ENCODE data around the gene POLK.
"Not testable (repeated sequence)": the region's sequence is repeated elsewhere in the genome, so short reads cannot be mapped to it uniquely, and the experiment has no call there.

POLK gene

DNA sequence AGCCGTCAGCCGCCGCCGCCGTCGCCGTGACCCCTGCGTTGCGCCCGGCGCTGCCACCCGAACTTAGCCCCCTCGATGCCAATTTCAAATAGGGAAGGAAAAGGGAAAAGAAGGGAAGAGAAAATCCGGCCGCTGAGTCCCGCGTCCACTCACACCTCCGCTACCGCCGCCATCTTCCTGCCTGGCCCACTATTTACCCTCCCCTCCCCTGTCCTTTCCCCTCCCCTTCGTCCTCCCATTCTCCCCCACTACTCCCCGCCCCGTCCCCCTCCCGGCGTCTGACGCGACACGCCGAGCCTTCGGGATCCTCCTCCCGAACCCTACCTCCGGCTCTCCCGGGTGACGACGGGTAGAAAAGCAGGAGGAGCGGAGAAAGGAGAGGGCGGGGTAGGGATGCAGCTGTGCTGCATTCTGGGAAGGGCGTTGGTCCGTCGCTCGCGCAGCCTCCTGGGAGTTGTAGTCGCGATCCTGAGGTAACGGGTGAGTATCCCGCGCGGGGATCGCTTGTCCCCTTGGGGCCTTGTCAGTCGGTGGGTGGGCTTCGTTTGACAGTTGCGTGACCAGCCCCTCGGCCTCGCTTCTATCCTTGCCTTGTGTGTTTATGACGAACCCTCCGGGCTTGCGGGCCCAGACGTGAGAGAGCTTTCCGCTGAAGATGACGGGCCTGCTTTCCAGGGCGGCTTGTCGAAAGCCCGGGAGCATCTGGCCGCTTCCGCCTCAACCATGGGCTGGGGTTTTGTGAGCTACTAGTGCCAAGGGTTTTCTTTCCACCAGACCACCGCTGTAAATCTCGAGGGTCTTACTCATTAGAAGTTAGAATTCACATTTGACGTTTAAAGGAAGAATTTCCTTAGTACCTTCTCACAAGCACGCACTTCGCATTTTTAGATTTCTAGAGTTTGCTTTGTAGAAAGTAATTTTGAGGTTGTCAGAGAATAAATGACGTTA lies at the start of gene POLK, which contains the start of gene CERT1:
Gene POLK, plus strand, starts transcription at position 457 of the 948 bp plus-strand sequence.
Gene CERT1, minus strand, starts transcription at position 195 of the 948 bp plus-strand sequence. CDS start 422 bp downstream, outside the sequence.
- Mint-ChIP-seq H3K4me1 (peaks cover 42% of the 10 kb centered on the region), H3K27ac (peak within 1 kb of the TSS; percentile 92), H3K36me3 (peaks cover 7% of the 10 kb centered on the region), H3K4me3 (peak within 1 kb of the TSS; percentile 85), H3K9me3 (no peaks in the 10 kb centered on the region)
- peak; percentile 95 for ATAC-seq
- DNase-seq (ENCODE audit: low spot score in 2 of 2) = peak; percentile 82 to 95

DNA sequence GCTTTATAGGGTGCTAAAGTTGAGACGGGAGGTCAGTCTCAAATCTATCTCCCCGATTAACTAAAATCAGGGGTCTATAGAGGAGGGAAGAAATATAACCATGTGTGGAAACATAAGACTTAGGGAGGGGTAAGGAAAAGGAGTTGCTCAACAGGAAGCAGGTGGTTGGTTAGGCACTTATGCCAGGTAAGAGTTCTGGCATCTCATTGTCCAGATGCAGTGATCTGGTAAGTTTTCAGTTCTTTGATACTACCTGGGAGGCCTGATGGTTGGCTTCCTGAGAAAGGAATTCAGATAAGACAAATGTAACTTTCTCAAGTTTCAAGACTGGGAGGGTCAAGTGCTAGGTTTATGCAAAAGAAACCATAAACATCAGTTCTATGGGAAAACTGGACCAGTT lies 48.0 kb upstream of the POLK start:
- no peak for DNase-seq (ENCODE audit: low spot score in 2 of 2)
- peaks cover 4% of the 10 kb centered on the region for H3K9me3 Mint-ChIP-seq
- no peak overlapping the region for H3K4me3 Mint-ChIP-seq
- H3K36me3 Mint-ChIP-seq = peaks cover 5% of the 10 kb centered on the region
- no peak overlapping the region for H3K27ac Mint-ChIP-seq
- no peak for ATAC-seq
- H3K4me1 Mint-ChIP-seq = peaks cover 43% of the 10 kb centered on the region

DNA sequence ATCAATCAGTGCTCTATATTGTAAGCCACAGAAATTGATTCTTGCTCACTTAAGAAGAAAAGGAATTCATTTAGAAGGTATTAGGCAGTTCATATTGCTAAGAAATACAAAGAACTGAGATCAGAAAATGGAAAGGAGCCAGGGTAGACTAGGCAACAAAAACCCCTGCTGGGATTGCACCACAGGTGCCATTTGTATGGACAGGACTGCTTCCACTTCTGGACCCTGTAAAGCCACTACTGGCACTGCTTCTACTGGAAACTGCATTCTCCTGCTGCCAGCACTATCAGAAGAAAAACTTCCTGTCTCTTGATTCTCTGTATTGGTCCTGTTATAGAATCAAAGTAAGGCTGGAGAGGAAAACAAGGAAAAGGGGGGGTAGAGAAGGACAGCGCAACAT lies 46.2 kb upstream of the POLK start:
- Mint-ChIP-seq H3K27ac (no peak overlapping the region), H3K9me3 (peaks cover 16% of the 10 kb centered on the region), H3K4me1 (peaks cover 42% of the 10 kb centered on the region), H3K4me3 (no peak overlapping the region), H3K36me3 (no peaks in the 10 kb centered on the region)
- DNase-seq (ENCODE audit: low spot score in 2 of 2) (no peak), ATAC-seq (no peak)

DNA sequence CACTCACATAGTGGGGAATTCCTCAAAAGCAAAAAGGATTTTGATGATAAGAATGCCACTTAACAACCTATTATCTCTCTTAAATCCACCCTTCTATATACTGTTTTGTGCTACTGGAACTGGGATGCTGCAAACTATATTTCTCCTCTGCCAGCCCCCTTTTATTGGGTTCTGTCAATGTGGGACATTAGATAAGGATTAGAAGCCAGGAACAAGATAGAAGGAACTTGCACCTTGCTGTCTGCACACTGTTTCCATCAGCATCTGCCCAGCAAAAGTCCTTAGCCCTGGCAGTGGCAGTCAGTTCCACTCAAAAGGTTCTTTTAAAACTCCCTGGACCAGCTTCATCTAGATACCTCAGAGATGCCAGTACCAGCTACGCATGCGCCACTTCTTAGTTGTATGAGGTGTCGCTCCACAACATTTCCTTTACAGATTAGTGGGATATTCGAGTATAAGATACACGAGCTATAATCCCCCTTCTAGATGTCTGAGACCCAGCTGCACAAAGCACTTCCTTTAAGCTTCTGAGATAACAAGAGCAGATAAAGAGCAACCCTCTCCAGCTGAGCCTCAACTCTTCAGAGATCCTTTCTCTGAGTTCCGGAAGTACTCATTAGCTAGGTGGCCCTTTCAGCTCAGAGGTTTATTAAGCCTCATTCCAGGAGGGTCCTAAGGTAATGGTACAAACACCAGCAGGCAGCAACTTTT lies 45.5 kb upstream of the POLK start:
- H3K36me3 Mint-ChIP-seq = no peaks in the 10 kb centered on the region
- ATAC-seq = no peak
- H3K4me1 Mint-ChIP-seq = peaks cover 35% of the 10 kb centered on the region
- no peak for DNase-seq (ENCODE audit: low spot score in 2 of 2)
- H3K27ac Mint-ChIP-seq = no peak overlapping the region
- H3K4me3 Mint-ChIP-seq = no peak overlapping the region
- H3K9me3 Mint-ChIP-seq = peaks cover 20% of the 10 kb centered on the region

DNA sequence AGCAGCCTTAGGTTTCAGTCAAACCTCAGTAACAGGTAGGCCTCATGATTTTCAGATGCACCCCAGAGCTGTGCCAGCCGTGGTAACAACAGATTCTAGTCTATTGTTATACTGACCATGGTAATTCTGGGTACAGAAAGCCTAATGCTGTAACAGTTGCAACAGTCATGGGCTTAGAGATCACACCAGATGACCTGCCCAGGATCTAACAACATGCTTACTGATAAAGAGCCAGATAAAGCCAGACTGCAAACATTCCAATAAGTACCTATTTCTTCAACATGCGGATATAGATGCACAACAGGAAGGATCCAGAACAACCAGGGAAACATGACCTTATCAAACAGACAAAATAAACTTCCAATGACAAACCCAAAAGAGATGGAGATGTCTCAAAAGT lies 43.1 kb upstream of the POLK start:
- Mint-ChIP-seq H3K4me1 (peaks cover 36% of the 10 kb centered on the region), H3K9me3 (peaks cover 19% of the 10 kb centered on the region), H3K36me3 (no peaks in the 10 kb centered on the region), H3K4me3 (no peak overlapping the region), H3K27ac (no peak overlapping the region)
- DNase-seq (ENCODE audit: low spot score in 2 of 2) = no peak
- ATAC-seq = no peak

DNA sequence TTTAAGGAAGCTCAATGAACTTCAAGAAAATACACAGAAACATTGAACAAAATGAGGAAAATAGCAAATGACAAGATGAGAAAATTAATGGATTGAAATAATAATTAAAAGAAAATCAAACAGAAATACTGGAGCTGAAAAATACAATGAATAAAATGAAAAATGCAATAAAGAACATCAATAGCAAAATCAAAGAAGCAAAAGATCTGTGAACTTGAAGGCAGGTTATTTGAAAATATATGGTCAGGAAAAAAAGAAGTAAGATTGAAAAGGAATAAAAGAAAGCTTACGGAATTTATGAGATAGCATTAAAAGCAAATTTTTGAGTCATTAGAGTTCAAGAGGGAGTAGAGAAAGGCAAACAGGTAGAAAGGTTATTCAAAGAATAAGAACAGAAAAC lies 42.7 kb upstream of the POLK start:
- no peak for ATAC-seq
- DNase-seq (ENCODE audit: low spot score in 2 of 2) = no peak
- H3K36me3 Mint-ChIP-seq = no peaks in the 10 kb centered on the region
- peaks cover 33% of the 10 kb centered on the region for H3K4me1 Mint-ChIP-seq
- H3K4me3 Mint-ChIP-seq = no peak overlapping the region
- peaks cover 19% of the 10 kb centered on the region for H3K9me3 Mint-ChIP-seq
- no peak overlapping the region for H3K27ac Mint-ChIP-seq

DNA sequence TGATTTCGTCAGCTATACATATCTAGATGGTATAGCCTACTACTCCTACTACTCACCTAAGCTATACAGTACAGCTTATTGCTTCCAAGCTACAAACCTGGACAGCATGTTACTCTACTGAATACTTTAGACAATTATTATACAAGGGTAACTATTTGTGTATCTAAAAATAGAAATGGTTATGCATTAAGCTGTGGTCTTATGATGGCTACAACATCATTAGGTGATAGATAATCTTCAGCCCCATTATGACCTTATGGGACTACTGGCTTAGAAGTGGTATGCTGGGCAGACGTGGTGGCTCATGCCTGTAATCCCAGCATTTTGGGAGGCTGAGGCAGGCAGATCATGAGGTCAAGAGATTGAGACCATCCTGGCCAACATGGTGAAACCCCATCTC lies 40.5 kb upstream of the POLK start:
- DNase-seq (ENCODE audit: low spot score in 2 of 2) (no peak), ATAC-seq (no peak)
- Mint-ChIP-seq H3K27ac (no peak overlapping the region), H3K9me3 (peaks cover 19% of the 10 kb centered on the region), H3K4me1 (peaks cover 30% of the 10 kb centered on the region), H3K36me3 (no peaks in the 10 kb centered on the region), H3K4me3 (no peak overlapping the region)

DNA sequence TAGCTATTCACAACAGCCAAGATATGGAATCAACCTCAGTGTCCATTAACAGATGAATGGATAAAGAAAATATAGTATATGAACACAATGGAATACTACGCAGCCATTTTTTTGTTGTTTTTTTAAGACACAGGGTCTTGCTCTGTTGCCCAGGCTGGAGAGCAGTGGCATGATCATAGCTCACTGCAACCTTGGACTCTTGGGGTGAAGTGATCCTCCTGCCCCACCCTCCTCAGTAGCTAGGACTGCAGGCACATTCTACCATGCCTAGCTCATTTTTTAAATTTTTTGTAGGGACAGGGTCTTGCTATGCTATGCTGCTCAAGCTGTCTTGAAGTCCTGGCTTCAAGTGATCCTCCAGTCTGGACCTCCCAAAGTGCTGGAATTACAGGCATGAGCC lies 38.7 kb upstream of the POLK start:
- H3K36me3 Mint-ChIP-seq = no peaks in the 10 kb centered on the region
- DNase-seq (ENCODE audit: low spot score in 2 of 2) = no peak
- no peak overlapping the region for H3K27ac Mint-ChIP-seq

DNA sequence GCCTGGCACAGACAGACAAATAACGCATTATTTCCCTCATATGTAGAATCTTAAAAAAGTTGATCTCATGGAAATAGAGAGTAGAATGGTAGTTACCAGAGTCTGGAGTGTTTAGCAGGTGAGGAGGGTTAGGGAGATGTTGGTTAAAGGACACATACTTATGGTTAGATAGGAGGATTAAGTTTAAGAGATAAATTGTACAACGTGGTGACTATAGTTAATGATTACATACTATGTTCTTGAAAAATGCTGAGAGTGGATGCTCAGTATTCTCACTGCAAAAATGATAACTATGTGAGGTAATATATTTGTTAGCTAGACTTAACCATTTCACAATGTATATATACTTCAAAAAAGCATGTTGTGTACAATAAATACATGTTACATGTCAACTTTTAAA lies 38.2 kb upstream of the POLK start:
- Mint-ChIP-seq H3K4me1 (peaks cover 26% of the 10 kb centered on the region), H3K4me3 (no peak overlapping the region)
- ATAC-seq = no peak

More for the DNA sequence above, 38.7 kb upstream of the POLK start:
- Mint-ChIP-seq H3K4me1 (peaks cover 26% of the 10 kb centered on the region), H3K4me3 (no peak overlapping the region), H3K9me3 (peaks cover 19% of the 10 kb centered on the region)
- no peak for ATAC-seq

DNA sequence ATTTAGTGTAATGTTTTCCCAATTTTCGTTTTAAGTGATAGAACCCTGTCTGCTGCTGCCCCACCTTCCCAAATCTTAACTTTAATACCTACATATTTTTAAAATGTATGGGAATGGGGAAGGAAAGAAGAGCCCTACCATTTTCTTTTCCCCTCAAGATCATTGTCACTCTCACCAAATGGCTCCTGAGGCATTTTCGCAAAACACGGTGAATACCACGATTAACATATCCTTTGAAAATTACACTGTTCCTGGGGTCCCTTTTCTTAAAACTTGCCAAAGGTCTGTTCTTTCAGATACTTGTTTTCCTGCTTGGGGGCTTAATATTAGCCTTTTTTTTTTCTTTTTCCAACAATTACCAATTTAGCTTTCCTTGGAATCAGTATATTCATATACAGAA lies 36.3 kb upstream of the POLK start:
- Mint-ChIP-seq H3K4me1 (peaks cover 30% of the 10 kb centered on the region), H3K4me3 (no peak overlapping the region), H3K9me3 (peaks cover 4% of the 10 kb centered on the region), H3K27ac (no peak overlapping the region), H3K36me3 (no peaks in the 10 kb centered on the region)
- no peak for ATAC-seq
- DNase-seq (ENCODE audit: low spot score in 2 of 2) = no peak

More for the DNA sequence above, 38.2 kb upstream of the POLK start:
- H3K27ac Mint-ChIP-seq = no peak overlapping the region
- peaks cover 19% of the 10 kb centered on the region for H3K9me3 Mint-ChIP-seq
- H3K36me3 Mint-ChIP-seq = no peaks in the 10 kb centered on the region
- no peak for DNase-seq (ENCODE audit: low spot score in 2 of 2)

DNA sequence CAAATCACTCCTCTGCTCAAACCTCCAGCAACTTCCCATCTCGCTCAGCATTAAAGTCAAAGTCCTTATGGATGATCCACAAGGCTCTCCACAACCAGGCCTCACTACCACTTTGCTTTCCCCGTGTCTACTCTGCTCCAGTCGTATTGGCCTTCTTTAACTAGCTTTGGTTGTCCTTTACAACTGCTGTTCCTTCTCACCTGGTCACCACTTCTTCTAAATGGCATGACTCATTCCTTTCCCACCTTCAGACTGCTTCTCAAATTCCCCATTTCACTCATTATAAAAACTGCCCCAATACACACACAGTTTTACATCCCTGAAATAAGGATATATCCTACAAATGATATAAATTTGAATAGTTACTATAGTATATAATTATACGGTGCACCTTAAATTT lies 30.7 kb upstream of the POLK start:
- ATAC-seq = no peak
- Mint-ChIP-seq H3K9me3 (peaks cover 9% of the 10 kb centered on the region), H3K27ac (no peak overlapping the region), H3K36me3 (no peaks in the 10 kb centered on the region), H3K4me1 (peaks cover 49% of the 10 kb centered on the region), H3K4me3 (no peak overlapping the region)
- no peak for DNase-seq (ENCODE audit: low spot score in 2 of 2)

DNA sequence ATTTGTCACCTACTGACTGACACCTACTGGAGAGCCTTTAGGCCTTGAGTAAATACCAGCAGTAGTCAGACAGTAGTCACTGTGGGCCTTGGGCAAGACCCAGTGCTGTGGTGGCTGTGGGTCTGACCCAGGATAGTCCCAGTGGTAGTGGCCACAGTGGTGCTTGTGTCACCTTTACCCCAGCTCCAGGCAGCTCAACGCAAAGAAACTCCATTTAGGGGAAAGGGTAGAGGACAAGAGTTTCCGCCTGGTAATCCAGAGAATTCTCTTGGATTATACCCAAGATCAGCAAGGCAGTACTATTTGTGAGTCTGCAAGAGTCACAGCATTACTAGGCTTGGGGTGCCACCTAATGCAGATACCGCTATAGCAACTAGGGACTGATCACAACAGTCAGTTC lies 29.2 kb upstream of the POLK start:
- no peaks in the 10 kb centered on the region for H3K36me3 Mint-ChIP-seq

DNA sequence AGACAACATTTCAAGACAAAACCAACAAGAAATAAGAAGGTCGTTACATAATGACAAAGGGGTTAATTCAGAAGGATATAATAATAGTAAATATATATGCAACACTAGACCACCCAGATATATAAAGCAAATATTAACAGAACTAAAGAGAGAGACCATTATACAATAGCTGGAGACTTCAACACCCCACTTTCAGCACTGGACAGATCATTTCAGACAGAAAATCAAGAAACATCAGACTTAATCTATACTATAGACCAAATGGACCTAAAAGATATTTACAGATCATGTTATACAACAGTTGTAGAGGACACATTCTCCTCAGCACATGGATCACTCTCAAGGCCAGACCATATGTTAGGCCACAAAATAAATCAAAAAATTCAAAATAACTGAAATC lies 27.1 kb upstream of the POLK start:
- DNase-seq (ENCODE audit: low spot score in 2 of 2) (no peak), ATAC-seq (no peak)
- Mint-ChIP-seq H3K27ac (no peak overlapping the region), H3K4me3 (no peak overlapping the region), H3K4me1 (peaks cover 58% of the 10 kb centered on the region), H3K36me3 (peaks cover 4% of the 10 kb centered on the region), H3K9me3 (peaks cover 13% of the 10 kb centered on the region)

More for the DNA sequence above, 29.2 kb upstream of the POLK start:
- Mint-ChIP-seq H3K9me3 (peaks cover 9% of the 10 kb centered on the region), H3K27ac (no peak overlapping the region), H3K4me3 (no peak overlapping the region), H3K4me1 (peaks cover 54% of the 10 kb centered on the region)
- DNase-seq (ENCODE audit: low spot score in 2 of 2) (no peak), ATAC-seq (peak; percentile 42)

DNA sequence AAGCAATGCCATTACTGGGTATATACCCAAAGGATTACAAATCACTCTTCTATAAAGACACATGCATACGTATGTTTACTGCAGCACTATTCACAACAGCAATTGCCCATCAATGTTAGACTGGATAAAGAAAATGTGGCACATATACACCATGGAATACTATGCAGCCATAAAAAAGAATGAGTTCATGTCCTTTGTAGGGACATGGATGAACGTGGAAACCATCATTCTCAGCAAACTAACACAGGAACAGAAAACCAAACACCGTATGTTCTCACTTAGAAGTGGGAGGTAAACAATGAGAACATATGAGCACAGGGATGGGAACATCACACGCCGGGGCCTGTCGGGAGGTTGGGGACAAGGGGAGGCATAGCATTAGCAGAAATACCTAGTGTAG lies 21.8 kb upstream of the POLK start:
- DNase-seq (ENCODE audit: low spot score in 2 of 2); H3K27ac Mint-ChIP-seq; H3K9me3 Mint-ChIP-seq; H3K4me3 Mint-ChIP-seq; ATAC-seq: not testable (repeated sequence)
- Mint-ChIP-seq H3K4me1 (peaks cover 34% of the 10 kb centered on the region), H3K36me3 (peaks cover 35% of the 10 kb centered on the region)

DNA sequence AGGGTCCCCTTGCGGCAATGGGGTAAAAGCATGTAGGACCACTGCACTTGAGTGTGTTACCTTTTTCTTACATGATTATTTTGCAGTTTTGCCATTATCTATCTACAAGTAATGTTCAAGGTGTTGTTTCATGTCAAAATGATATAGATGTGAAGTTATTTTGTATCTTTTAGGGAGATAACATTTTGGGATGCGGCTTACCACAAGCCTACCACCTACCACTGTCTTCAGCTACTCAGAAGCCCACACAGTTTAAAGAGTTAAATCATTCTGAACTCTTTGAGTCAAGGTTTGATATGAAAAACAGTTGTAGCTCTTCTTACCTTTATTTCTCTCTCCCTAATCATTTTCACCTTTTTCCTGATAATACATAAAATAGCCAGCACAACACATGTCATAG lies 20.1 kb upstream of the POLK start:
- peaks cover 19% of the 10 kb centered on the region for H3K4me1 Mint-ChIP-seq

More for the DNA sequence above, 20.1 kb upstream of the POLK start:
- Mint-ChIP-seq H3K9me3 (peaks cover 4% of the 10 kb centered on the region), H3K27ac (no peak overlapping the region), H3K36me3 (peaks cover 42% of the 10 kb centered on the region), H3K4me3 (no peak overlapping the region)
- DNase-seq (ENCODE audit: low spot score in 2 of 2) (no peak), ATAC-seq (no peak)
